MM.1S (cell line): Measurements from ENCODE around the gene NR5A2.

Source experiments
- CTCF ChIP-seq: fragments of 300-600 bp; sonication (generic); IDR thresholded peaks from 2 replicates; pipeline ENCODE4 v1.5.1; 2016; ENCODE audit warnings: antibody characterized with exemption, low read length, mixed read lengths
- EZH2 ChIP-seq: fragments of 300-600 bp; sonication (generic); optimal IDR thresholded peaks from 2 replicates; pipeline ENCODE3; 2017; ENCODE audit warnings: low read depth, mild to moderate bottlenecking, antibody characterized with exemption, low read length, mixed read lengths

GRCh38 chr1:200034761-200035396, 7.4 kb downstream of the NR5A2 start:
- TF ChIP-seq CTCF (no peak), EZH2 (no peak)
